RWPE2 (cell line): ENCODE results near the gene GRK2.

Source experiments
- ATAC-seq: fragments of 200-7000 bp; cut with Tn5 transposase; 3 replicates; pipeline ENCODE4 v1.9.1; 2021; ENCODE audit warnings: low read depth
- DNase-seq: peaks from one replicate; pipeline ENCODE4 v3.0.0-alpha.2; 2020; ENCODE audit warnings: low spot score
- H3K27ac ChIP-seq: fragments of 450-650 bp; 2 replicates; pipeline ENCODE4 v1.5.1; 2017; ENCODE audit warnings: mild to moderate bottlenecking; ENCODE audit not compliant: poor library complexity, severe bottlenecking
- H3K27me3 ChIP-seq: fragments of 250-450 bp; sonication (Bioruptor Pico); 2 replicates; pipeline ENCODE4 v1.5.1; 2021; ENCODE audit warnings: mild to moderate bottlenecking, moderate library complexity; ENCODE audit not compliant: insufficient read depth, poor library complexity, severe bottlenecking
- H3K36me3 ChIP-seq: fragments of 250-450 bp; sonication (Bioruptor Pico); 2 replicates; pipeline ENCODE4 v1.5.1; 2020; ENCODE audit warnings: low read depth, mild to moderate bottlenecking, moderate library complexity
- H3K4me1 ChIP-seq: fragments of 250-450 bp; sonication (Bioruptor Pico); 2 replicates; pipeline ENCODE4 v1.5.1; 2021; ENCODE audit warnings: mild to moderate bottlenecking, moderate library complexity; ENCODE audit not compliant: insufficient read depth, poor library complexity, severe bottlenecking
- H3K4me3 ChIP-seq: fragments of 250-450 bp; sonication (Bioruptor Pico); 2 replicates; pipeline ENCODE4 v1.5.1; 2021; ENCODE audit warnings: mild to moderate bottlenecking, moderate library complexity; ENCODE audit not compliant: severe bottlenecking
- H3K9me3 ChIP-seq: fragments of 250-450 bp; sonication (Bioruptor Pico); 2 replicates; pipeline ENCODE4 v1.5.1; 2021; ENCODE audit warnings: mild to moderate bottlenecking, moderate library complexity; ENCODE audit not compliant: severe bottlenecking
- CTCF ChIP-seq: fragments of 450-650 bp; IDR thresholded peaks from one replicate; pipeline ENCODE4 v1.5.1; 2017; ENCODE audit warnings: mild to moderate bottlenecking, moderate library complexity; ENCODE audit not compliant: poor library complexity, severe bottlenecking

GRK2 gene

GRCh38 chr11:67298786-67299185, 32.5 kb downstream of the GRK2 start:
- ATAC-seq = no peak
- no peaks in the 10 kb centered on the region for H3K27me3 ChIP-seq
- peak; percentile 12 for DNase-seq
- peaks cover 8% of the 10 kb centered on the region for H3K4me1 ChIP-seq
- peaks cover 13% of the 10 kb centered on the region for H3K9me3 ChIP-seq
- H3K27ac ChIP-seq = no peak overlapping the region
- peaks cover 55% of the 10 kb centered on the region for H3K36me3 ChIP-seq
- TF ChIP-seq CTCF = no peak
- no peak overlapping the region for H3K4me3 ChIP-seq

- Histone ChIP-seq H3K27me3 (no peaks in the 10 kb centered on the region), H3K9me3 (peaks cover 13% of the 10 kb centered on the region), H3K36me3 (peaks cover 50% of the 10 kb centered on the region), H3K27ac (no peak overlapping the region), H3K4me3 (no peak overlapping the region), H3K4me1 (peaks cover 10% of the 10 kb centered on the region)
- no peak for TF ChIP-seq CTCF
- no peak for ATAC-seq
- peak; percentile 52 for DNase-seq
These were observed 33.4 kb downstream of the GRK2 start for GRCh38 chr11:67299471-67300191.

- no peak overlapping the region for H3K4me3 ChIP-seq
- ATAC-seq (no peak), DNase-seq (no peak)
- no peak overlapping the region for H3K27ac ChIP-seq
- H3K36me3 ChIP-seq = peaks cover 46% of the 10 kb centered on the region
- H3K4me1 ChIP-seq = peaks cover 13% of the 10 kb centered on the region
- H3K27me3 ChIP-seq = no peaks in the 10 kb centered on the region
- peaks cover 10% of the 10 kb centered on the region for H3K9me3 ChIP-seq
- no peak for TF ChIP-seq CTCF
These were observed 34.0 kb downstream of the GRK2 start for GRCh38 chr11:67300256-67300755.

- H3K36me3 ChIP-seq = peaks cover 46% of the 10 kb centered on the region
These were observed 34.6 kb downstream of the GRK2 start for GRCh38 chr11:67300756-67301312.

More at GRCh38 chr11:67300756-67301312, 34.6 kb downstream of the GRK2 start:
- Histone ChIP-seq H3K27ac (no peak overlapping the region), H3K4me1 (peaks cover 13% of the 10 kb centered on the region), H3K4me3 (no peak overlapping the region), H3K27me3 (no peaks in the 10 kb centered on the region), H3K9me3 (peaks cover 5% of the 10 kb centered on the region)
- no peak for TF ChIP-seq CTCF
- peak; percentile 67 for DNase-seq
- no peak for ATAC-seq
